Activated naive CD8-positive, alpha-beta T cell treated with anti-CD3 and anti-CD28 coated beads, Interleukin-2, amount 50 U/mL, for 24 hours (primary cell): ENCODE results near the gene RTL9.
"Not testable (repeated sequence)": the region's sequence is repeated elsewhere in the genome, so short reads cannot be mapped to it uniquely, and the experiment has no call there.

ENCODE experiments used
- ATAC-seq: fragments of 150-1000 bp; cut with Tn5 transposase; one replicate; pipeline ENCODE4 v1.10.0; 2021
- DNase-seq: peaks from one replicate; pipeline ENCODE4 v3.0.0; 2021
- H3K27ac Mint-ChIP-seq: one replicate; pipeline ENCODE4 v1.8.0; 2021; ENCODE audit warnings: mild to moderate bottlenecking, mixed read lengths
- H3K27me3 Mint-ChIP-seq: one replicate; pipeline ENCODE4 v1.8.0; 2021; ENCODE audit warnings: mixed read lengths
- H3K36me3 Mint-ChIP-seq: one replicate; pipeline ENCODE4 v1.8.0; 2021; ENCODE audit warnings: low read depth, mixed read lengths
- H3K4me1 Mint-ChIP-seq: one replicate; pipeline ENCODE4 v1.8.0; 2021; ENCODE audit warnings: mixed read lengths
- H3K4me3 Mint-ChIP-seq: one replicate; pipeline ENCODE4 v1.8.0; 2021; ENCODE audit warnings: mild to moderate bottlenecking, moderate library complexity, mixed read lengths
- H3K9me3 Mint-ChIP-seq: one replicate; pipeline ENCODE4 v1.8.0; 2021; ENCODE audit warnings: mixed read lengths

Gene RTL9

DNA sequence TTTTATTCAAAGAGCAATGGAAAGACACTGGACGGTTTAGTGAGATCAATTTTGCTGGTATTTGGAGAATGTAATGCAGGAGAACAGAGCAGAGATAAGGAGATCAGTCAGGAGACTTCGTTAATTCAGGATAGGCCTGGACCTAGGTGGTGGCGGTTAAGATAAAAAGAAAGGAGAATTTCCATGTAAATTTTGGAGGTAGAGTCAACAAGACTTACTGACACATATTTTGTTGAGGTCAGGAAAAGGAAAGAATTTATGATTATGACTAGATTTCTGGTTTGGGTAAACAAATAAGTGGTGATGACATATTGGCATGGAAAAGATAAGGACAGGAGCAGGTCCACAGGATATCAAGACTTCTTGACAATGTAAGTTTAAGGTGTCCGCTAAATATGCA, 31.9 kb upstream of the RTL9 start:
- DNase-seq (no peak), ATAC-seq (no peak)
- no peak overlapping the region for H3K4me3 Mint-ChIP-seq
- no peaks in the 10 kb centered on the region for H3K9me3 Mint-ChIP-seq
- no peak overlapping the region for H3K27ac Mint-ChIP-seq
- no peaks in the 10 kb centered on the region for H3K27me3 Mint-ChIP-seq
- H3K4me1 Mint-ChIP-seq = peaks cover 5% of the 10 kb centered on the region
- H3K36me3 Mint-ChIP-seq = no peaks in the 10 kb centered on the region

DNA sequence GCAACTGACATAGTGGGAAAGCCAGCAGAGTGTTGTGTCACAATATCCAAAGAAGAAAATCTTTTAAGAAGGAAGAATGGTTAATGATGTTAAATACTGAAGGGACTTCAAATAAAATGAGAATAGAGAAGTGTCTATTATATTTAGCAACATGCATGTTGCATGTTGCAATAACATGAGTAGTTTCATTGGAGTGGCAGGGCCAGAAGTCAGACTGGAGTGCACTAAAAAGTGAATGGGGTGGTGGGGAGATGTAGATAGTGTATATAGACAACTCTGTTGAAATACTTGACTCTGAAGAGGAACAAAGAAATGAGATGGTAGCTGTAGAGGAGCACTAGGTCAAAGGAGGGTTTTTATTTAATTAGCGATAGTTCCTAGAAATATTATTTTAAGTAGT, 31.3 kb upstream of the RTL9 start:
- no peak for ATAC-seq

DNA sequence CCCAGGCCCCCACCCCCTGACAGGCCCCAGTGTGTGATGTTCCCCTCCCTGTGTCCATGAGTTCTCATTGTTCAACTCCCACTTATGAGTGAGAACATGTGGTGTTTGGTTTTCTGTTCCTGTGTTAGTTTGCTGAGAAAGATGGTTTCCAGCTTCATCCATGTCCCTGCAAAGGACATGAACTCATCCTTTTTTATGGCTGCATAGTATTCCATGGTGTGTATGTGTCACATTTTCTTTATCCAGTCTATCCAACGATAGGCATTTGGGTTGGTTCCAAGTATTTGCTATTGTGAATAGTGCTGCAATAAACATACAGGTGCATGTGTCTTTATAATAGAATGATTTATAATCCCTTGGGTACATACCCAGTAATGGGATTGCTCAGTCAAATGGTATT, 30.0 kb upstream of the RTL9 start:
- ATAC-seq, DNase-seq, H3K27ac Mint-ChIP-seq, H3K9me3 Mint-ChIP-seq, H3K4me3 Mint-ChIP-seq, H3K36me3 Mint-ChIP-seq, H3K4me1 Mint-ChIP-seq, H3K27me3 Mint-ChIP-seq: not testable (repeated sequence)

More for the DNA sequence above, 31.3 kb upstream of the RTL9 start:
- Mint-ChIP-seq H3K27me3 (no peaks in the 10 kb centered on the region), H3K4me1 (no peaks in the 10 kb centered on the region), H3K36me3 (no peaks in the 10 kb centered on the region), H3K4me3 (no peak overlapping the region), H3K9me3 (no peaks in the 10 kb centered on the region), H3K27ac (no peak overlapping the region)
- DNase-seq = no peak

DNA sequence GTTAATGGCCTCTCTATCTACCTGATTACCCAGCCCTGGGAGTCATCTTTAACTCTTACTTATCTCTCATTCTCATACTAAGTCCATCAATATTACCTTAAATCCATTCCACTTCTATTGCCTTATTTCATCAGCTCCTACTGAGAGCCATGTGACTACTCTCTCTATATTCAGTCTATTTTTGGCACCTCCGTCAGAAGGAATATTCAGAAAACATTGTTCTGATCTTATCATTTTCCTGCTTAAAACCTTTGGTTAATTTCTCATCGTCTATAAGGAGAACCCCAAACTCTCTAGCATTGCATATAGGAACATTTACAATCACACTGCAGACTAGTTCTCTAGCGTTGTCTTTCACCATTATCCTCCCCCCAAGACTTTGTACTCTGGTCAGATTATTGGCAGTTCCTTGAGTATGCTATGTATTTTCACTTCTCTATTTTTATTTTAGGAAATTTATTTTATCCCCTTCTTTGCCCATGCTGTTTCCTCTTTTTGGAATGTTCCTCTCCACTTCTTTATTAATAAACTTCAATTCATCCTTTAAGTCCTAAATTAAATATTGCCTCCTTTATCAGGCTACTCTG, 27.1 kb upstream of the RTL9 start:
- Mint-ChIP-seq H3K9me3 (no peaks in the 10 kb centered on the region), H3K4me3 (no peak overlapping the region), H3K36me3 (no peaks in the 10 kb centered on the region), H3K4me1 (no peaks in the 10 kb centered on the region), H3K27me3 (peaks cover 2% of the 10 kb centered on the region), H3K27ac (no peak overlapping the region)
- no peak for DNase-seq
- no peak for ATAC-seq

DNA sequence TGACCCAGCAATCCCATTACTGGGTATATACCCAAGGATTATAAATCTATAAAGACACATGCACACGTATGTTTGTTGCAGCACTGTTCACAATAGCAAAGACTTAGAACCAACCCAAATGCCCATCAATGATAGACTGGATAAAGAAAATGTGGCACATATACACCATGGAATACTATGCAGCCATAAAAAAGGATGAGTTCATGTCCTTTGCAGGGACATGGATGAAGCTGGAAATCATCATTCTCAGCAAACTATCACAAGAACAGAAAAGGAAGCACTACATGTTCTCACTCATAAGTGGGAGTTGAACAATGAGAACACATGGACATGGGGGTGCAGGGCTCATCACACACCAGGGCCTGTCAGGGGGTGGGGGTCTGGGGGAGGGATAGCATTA, 25.2 kb upstream of the RTL9 start:
- H3K36me3 Mint-ChIP-seq, H3K27me3 Mint-ChIP-seq, H3K9me3 Mint-ChIP-seq, H3K4me1 Mint-ChIP-seq, H3K27ac Mint-ChIP-seq, H3K4me3 Mint-ChIP-seq, DNase-seq, ATAC-seq: not testable (repeated sequence)

DNA sequence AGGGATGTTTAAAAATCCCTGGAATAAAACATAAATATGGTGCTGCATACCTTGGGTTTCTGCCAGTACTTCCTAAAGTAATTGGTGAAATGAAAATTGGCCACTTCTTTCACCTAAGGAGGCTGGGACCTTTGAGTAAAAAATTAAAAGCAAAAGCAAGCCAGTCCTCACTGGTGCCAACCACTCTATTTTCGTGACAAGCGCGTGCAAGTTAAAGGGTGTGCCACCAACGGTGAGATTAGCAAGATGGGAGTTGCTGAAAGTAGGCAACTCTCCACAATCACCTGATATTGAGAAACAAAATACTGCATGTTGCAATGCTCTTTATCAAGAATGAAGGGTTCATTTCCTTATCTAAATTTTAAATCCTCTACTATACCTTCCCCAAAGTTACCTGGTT, 19.7 kb upstream of the RTL9 start:
- DNase-seq (no peak), ATAC-seq (no peak)
- Mint-ChIP-seq H3K4me3 (no peak overlapping the region), H3K27ac (no peak overlapping the region), H3K36me3 (no peaks in the 10 kb centered on the region), H3K4me1 (peaks cover 13% of the 10 kb centered on the region), H3K9me3 (no peaks in the 10 kb centered on the region), H3K27me3 (peaks cover 2% of the 10 kb centered on the region)

DNA sequence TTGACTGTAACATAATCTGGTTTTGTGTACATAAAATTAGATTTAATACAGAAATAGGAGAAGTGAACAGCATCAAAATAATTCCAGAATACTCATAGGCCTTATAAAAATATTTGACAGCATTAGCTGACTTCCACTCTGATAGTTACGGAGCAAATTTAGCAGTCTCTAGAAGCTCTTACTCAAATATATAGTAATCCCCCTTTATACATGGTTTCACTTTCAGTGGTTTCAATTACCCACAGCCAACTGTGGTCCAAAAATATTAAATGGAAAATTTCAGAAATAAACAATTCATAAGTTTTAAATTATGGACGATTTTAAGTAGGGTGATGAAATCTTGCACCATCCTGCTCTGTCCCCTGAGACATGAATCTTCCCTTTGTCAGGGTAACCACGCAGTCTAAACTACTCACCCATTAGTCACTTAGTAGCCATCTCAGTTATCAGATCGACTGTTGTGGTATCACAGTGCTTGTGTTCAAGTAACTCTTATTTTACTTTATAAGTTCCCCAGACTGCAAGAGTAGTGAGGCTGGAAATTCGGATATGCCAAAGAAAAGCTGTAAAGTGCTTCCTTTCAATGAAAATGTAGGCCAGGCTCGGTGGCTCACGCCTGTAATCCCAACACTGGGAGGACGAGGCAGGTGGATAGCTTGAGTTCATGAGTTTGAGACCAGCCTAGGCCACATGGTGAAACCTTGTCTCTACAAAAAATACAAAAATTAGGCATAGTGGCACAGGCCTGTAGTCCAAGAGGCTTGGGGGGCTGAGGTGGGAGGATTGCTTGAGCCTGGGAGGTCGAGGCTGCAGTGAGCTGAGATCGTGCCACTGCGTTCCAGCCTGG, 17.2 kb upstream of the RTL9 start:
- Mint-ChIP-seq H3K4me3 (no peak overlapping the region), H3K27me3 (no peaks in the 10 kb centered on the region), H3K27ac (peak overlapping the region; percentile 85), H3K36me3 (no peaks in the 10 kb centered on the region), H3K9me3 (no peaks in the 10 kb centered on the region), H3K4me1 (peaks cover 13% of the 10 kb centered on the region)
- ATAC-seq (peak; percentile 98), DNase-seq (no peak)

DNA sequence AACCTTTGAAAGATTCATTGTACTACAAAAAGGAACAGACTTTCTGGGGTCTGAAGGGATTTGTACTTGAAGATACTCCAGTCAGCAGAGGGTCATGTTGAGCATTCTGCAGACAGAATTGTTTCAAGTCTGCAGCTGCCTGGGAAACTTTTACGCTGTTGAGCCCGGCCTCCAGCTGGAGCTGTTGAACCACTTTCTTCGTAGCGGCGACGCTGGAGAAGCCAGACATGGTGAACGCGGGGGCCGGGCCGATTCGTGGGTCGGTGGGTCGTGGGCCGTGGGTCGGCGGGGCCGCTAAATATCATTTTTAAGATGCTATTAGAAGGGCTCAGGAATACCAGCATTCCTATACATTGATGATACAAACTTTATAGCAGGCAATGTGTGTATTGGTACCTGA, 12.0 kb upstream of the RTL9 start:
- H3K27ac Mint-ChIP-seq = no peak overlapping the region

DNA sequence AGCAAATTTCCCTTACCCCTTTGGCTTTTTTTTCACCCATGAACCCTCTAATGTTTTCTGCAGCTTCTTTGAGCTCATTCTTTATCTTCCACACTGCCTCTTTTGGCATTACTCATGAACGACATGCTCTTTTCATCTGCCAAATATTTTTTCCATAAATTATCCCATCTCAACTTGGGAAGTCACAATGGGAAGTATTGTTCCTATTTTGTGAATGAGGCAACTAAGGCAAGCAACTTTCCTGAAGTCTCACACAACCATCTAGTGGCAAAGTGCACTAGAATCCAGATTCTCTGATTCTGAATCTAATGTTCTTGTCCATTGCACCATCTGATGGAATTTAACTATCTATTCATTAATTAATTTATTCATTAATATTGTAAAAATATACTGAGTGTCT, 625 bp downstream of the RTL9 start:
- Mint-ChIP-seq H3K27ac (no peak overlapping the region), H3K27me3 (no peaks in the 10 kb centered on the region), H3K9me3 (no peaks in the 10 kb centered on the region), H3K36me3 (no peaks in the 10 kb centered on the region), H3K4me1 (no peaks in the 10 kb centered on the region), H3K4me3 (no peak overlapping the region)
- DNase-seq (no peak), ATAC-seq (no peak)

More for the DNA sequence above, 12.0 kb upstream of the RTL9 start:
- DNase-seq (no peak), ATAC-seq (no peak)
- H3K27me3 Mint-ChIP-seq = no peaks in the 10 kb centered on the region
- peaks cover under 1% of the 10 kb centered on the region for H3K4me1 Mint-ChIP-seq
- H3K36me3 Mint-ChIP-seq = no peaks in the 10 kb centered on the region
- no peak overlapping the region for H3K4me3 Mint-ChIP-seq
- H3K9me3 Mint-ChIP-seq = no peaks in the 10 kb centered on the region

DNA sequence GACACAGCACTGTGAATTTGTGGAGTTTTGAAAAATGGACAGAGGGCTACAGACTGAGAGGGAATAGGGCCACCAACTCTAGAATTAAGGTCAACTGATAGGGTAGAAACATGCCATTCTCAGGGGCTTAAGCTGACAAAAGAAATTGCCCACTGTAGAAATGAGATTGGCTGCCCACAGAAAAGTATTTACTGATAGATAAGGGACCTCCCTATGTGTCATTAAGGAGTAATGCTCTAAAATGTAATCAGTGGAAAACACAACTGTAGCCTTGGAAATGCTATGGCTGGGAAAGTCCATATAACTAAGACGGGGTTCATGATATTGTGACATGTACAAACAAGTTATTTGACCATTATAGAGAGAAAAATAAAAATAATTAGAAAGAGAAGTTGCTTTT, 4.6 kb downstream of the RTL9 start:
- ATAC-seq (no peak), DNase-seq (no peak)
- Mint-ChIP-seq H3K4me1 (no peaks in the 10 kb centered on the region), H3K36me3 (no peaks in the 10 kb centered on the region), H3K9me3 (no peaks in the 10 kb centered on the region), H3K27ac (no peak overlapping the region), H3K27me3 (peaks cover 1% of the 10 kb centered on the region), H3K4me3 (no peak overlapping the region)

DNA sequence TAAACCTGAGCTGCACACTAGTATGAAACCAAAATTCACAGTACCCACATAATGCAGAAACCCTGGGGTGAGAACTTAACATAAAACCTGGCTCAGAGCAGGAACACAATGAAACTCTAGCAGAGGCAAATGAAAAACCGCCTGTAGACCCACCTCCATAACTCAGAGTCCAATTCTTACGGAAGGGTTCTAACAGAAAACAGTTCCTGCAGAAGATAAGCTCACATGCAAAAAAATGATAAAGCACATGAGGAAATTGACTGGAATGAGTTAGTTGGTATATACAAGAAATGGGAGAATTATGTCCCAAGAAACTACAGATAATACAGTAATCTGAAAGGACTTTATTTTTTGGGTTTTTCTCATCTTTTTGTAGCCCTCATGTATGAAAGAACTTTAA, 14.7 kb downstream of the RTL9 start:
- Mint-ChIP-seq H3K36me3 (no peaks in the 10 kb centered on the region), H3K27ac (no peak overlapping the region)

DNA sequence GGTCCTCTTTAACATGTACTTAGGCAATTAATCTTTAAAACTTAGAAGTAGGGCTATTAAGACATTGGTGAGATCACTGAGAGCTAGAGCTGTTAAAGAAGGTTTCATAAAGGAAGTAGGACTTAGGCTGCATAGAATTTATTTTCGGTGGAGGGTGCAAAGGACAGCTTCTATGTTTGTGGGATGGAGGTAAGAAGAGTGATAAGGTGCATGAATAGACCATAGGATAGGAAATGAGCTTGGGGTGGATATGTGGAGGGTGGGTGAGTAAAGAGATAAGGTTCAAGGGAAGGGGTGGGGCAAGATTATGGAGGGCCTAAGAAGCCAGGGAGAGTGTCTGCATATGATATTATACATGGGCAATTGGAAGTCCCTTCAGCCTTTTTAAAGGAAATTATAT, 15.9 kb downstream of the RTL9 start:
- ATAC-seq = no peak
- Mint-ChIP-seq H3K27me3 (no peaks in the 10 kb centered on the region), H3K27ac (no peak overlapping the region), H3K4me3 (no peak overlapping the region), H3K4me1 (no peaks in the 10 kb centered on the region), H3K36me3 (no peaks in the 10 kb centered on the region), H3K9me3 (no peaks in the 10 kb centered on the region)
- DNase-seq = no peak

More for the DNA sequence above, 14.7 kb downstream of the RTL9 start:
- Mint-ChIP-seq H3K4me3 (no peak overlapping the region), H3K27me3 (no peaks in the 10 kb centered on the region), H3K9me3 (no peaks in the 10 kb centered on the region), H3K4me1 (no peaks in the 10 kb centered on the region)
- no peak for DNase-seq
- no peak for ATAC-seq

DNA sequence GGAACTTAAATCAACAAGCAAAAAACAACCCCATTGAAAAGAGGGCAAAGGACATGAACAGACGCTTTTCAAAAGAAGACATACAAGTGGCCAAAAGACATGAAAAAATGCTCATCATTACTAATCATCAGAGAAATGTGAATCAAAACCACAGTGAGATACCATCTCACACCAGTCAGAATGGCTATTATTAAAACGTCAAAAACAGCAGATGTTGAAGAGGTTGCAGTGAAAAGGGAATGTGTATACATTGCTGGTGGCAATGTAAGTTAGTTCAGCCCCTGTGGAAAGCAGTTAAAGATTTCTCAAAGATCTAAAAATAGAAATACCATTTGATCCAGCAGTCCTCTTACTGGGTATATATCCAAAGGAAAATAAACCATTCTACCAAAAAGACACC, 22.6 kb downstream of the RTL9 start:
- Mint-ChIP-seq H3K4me3 (no peak overlapping the region), H3K36me3 (no peaks in the 10 kb centered on the region), H3K27me3 (no peaks in the 10 kb centered on the region), H3K4me1 (no peaks in the 10 kb centered on the region), H3K27ac (no peak overlapping the region), H3K9me3 (no peaks in the 10 kb centered on the region)
- no peak for DNase-seq
- ATAC-seq = no peak

DNA sequence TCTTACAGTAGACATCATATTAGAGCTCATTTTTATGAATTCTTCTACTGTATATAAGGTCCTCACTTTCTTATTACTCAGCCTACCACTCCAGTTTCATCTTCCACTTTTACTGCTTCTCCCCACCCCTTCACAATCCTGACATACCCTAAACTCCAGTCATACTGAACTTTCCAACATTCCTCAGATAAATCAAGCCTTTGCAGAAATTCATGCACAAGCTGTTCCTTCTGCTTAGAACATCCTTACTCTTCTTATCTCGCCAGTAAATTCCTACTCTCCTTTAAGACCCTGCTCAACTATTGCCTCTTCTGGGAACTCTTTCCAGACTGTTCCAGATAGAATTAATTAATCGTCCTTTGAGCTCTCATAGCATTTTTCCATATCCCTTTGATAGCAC, 24.8 kb downstream of the RTL9 start:
- H3K27me3 Mint-ChIP-seq = no peaks in the 10 kb centered on the region
- H3K4me1 Mint-ChIP-seq = no peaks in the 10 kb centered on the region
- H3K4me3 Mint-ChIP-seq = no peak overlapping the region
- no peaks in the 10 kb centered on the region for H3K36me3 Mint-ChIP-seq
- DNase-seq (no peak), ATAC-seq (no peak)
- no peak overlapping the region for H3K27ac Mint-ChIP-seq
- no peaks in the 10 kb centered on the region for H3K9me3 Mint-ChIP-seq

DNA sequence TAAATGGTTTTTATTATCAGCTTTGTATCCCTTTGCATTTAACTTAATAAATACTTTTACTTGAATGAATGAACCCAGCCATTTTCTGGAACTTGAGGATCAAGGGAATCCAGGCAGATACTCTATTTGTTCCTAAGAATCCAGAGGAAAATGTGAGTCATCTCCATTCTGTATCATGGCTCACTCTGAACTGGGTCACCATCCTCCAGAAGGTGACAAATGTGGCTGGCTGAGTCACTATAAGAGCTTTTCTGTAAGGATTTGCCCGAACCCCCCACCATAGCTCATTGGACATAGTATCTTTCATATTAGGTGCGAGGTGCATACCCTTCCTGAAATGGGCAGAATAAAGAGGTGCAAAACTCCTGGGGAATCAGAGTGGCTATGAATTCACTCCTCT, 25.8 kb downstream of the RTL9 start:
- DNase-seq (no peak), ATAC-seq (no peak)
- Mint-ChIP-seq H3K4me3 (no peak overlapping the region), H3K4me1 (no peaks in the 10 kb centered on the region), H3K9me3 (no peaks in the 10 kb centered on the region), H3K36me3 (no peaks in the 10 kb centered on the region), H3K27me3 (no peaks in the 10 kb centered on the region), H3K27ac (no peak overlapping the region)
